22Rv1 (cell line): ENCODE measurements around the gene ZNF235.
"Not testable (repeated sequence)": the region's sequence is repeated elsewhere in the genome, so short reads cannot be mapped to it uniquely, and the experiment has no call there.

Experiments used
- H3K27ac ChIP-seq: fragments of 450-650 bp; 2 replicates; pipeline ENCODE4 v1.5.1; 2017
- CTCF ChIP-seq: fragments of 450-650 bp; IDR thresholded peaks from 2 replicates; pipeline ENCODE4 v1.5.1; 2017; ENCODE audit warnings: mild to moderate bottlenecking
- ZFX ChIP-seq: fragments of 450-650 bp; IDR thresholded peaks from 2 replicates; pipeline ENCODE4 v1.6.1; 2017; ENCODE audit warnings: antibody characterized with exemption, borderline replicate concordance

ZNF235 gene

GRCh38 chr19:44258835-44259413 is 45.9 kb downstream of the ZNF235 start:
- TF ChIP-seq CTCF = no peak
- TF ChIP-seq ZFX = no peak
- H3K27ac ChIP-seq = peak overlapping the region; percentile 84

GRCh38 chr19:44258136-44258535 is 46.7 kb downstream of the ZNF235 start:
- no peak for TF ChIP-seq CTCF
- TF ChIP-seq ZFX = no peak
- H3K27ac ChIP-seq = no peak overlapping the region

- TF ChIP-seq ZFX (no peak), CTCF (no peak)
- H3K27ac ChIP-seq = no peak overlapping the region
Measured at GRCh38 chr19:44255705-44256411, 49.0 kb downstream of the ZNF235 start.

- TF ChIP-seq CTCF (no peak), ZFX (no peak)
- H3K27ac ChIP-seq = no peak overlapping the region
Measured at GRCh38 chr19:44254496-44254895, 50.3 kb downstream of the ZNF235 start.

- H3K27ac ChIP-seq = not testable (repeated sequence)
Measured at GRCh38 chr19:44253392-44253791, 51.4 kb downstream of the ZNF235 start.

- not testable (repeated sequence) for H3K27ac ChIP-seq
Measured at GRCh38 chr19:44252332-44252731, 52.5 kb downstream of the ZNF235 start.

GRCh38 chr19:44236384-44236783 is 68.4 kb downstream of the ZNF235 start:
- H3K27ac ChIP-seq = no peak overlapping the region
- TF ChIP-seq CTCF = no peak
- no peak for TF ChIP-seq ZFX
